Measurements from ENCODE around the gene MAGEB4.

Gene MAGEB4

GRCh38 chrX:30219372-30219771 is 22.4 kb upstream of the MAGEB4 start:
- Histone ChIP-seq H3K4me3 (ENCODE audit: low read depth in 1 of 2, low read length in 1 of 2) (no peak overlapping the region), H3K9me3 (no peaks in the 10 kb centered on the region), H3K36me3 (no peaks in the 10 kb centered on the region), H3K4me1 (ENCODE audit: control insufficient read depth in 1 of 2, insufficient read depth in 1 of 2, low read depth in 1 of 2, low read length in 1 of 2) (no peaks in the 10 kb centered on the region), H3K27me3 (no peaks in the 10 kb centered on the region), H3K27ac (no peak overlapping the region)
- TF ChIP-seq, protein P1, sequence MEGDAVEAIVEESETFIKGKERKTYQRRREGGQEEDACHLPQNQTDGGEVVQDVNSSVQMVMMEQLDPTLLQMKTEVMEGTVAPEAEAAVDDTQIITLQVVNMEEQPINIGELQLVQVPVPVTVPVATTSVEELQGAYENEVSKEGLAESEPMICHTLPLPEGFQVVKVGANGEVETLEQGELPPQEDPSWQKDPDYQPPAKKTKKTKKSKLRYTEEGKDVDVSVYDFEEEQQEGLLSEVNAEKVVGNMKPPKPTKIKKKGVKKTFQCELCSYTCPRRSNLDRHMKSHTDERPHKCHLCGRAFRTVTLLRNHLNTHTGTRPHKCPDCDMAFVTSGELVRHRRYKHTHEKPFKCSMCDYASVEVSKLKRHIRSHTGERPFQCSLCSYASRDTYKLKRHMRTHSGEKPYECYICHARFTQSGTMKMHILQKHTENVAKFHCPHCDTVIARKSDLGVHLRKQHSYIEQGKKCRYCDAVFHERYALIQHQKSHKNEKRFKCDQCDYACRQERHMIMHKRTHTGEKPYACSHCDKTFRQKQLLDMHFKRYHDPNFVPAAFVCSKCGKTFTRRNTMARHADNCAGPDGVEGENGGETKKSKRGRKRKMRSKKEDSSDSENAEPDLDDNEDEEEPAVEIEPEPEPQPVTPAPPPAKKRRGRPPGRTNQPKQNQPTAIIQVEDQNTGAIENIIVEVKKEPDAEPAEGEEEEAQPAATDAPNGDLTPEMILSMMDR (IDR thresholded peaks at IDR 0.05) = no peak

DNA sequence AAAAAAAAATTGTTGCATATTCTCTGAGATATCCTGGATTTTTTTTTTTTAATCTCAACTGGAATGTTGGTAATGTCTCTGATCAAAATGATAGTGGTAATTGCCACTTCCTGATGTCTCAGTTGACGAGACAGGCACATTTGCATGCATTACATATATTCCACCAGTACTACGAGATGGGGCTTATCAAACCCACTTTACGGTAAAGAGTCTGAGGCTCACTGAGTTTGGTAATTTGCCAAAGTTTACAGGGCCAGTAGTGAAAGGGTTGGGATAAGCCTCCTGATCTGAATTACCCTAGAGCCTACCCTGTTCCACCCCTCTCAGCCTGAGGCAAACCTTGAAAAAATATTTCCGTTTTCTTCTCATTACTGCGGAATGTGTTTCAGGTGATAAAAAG is 21.1 kb upstream of the MAGEB4 start:
- no peaks in the 10 kb centered on the region for H3K27me3 ChIP-seq
- H3K27ac ChIP-seq = no peak overlapping the region
- H3K36me3 ChIP-seq = no peaks in the 10 kb centered on the region
- H3K4me1 ChIP-seq (ENCODE audit: control insufficient read depth in 1 of 2, insufficient read depth in 1 of 2, low read depth in 1 of 2, low read length in 1 of 2) = no peaks in the 10 kb centered on the region
- no peak overlapping the region for H3K4me3 ChIP-seq (ENCODE audit: low read depth in 1 of 2, low read length in 1 of 2)
- TF ChIP-seq, protein P1 (IDR thresholded peaks at IDR 0.05) = no peak
- no peaks in the 10 kb centered on the region for H3K9me3 ChIP-seq

DNA sequence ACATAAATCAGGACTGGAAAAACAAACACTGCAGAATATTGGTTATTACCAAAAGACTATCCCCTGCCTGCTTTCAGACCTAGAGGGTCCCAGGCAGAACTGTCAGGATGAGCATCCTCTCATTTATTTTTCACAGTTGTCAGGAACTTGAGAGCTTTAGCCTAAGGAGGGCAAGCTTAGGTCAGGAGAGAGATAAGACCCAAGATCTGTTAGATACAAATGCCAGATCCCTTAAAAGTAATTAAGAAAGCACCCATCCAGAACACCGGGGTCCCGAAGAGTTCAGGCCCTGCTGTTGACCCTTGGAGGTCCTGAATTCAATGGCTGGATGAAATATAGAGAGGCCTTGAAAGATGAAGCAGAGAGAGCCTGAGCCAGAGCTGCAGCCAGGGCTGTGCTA is 17.3 kb upstream of the MAGEB4 start:
- no peaks in the 10 kb centered on the region for H3K9me3 ChIP-seq
- no peaks in the 10 kb centered on the region for H3K4me1 ChIP-seq (ENCODE audit: control insufficient read depth in 1 of 2, insufficient read depth in 1 of 2, low read depth in 1 of 2, low read length in 1 of 2)
- no peaks in the 10 kb centered on the region for H3K27me3 ChIP-seq
- TF ChIP-seq, protein P1 (IDR thresholded peaks at IDR 0.05) = no peak
- H3K4me3 ChIP-seq (ENCODE audit: low read depth in 1 of 2, low read length in 1 of 2) = no peak overlapping the region
- H3K36me3 ChIP-seq = no peaks in the 10 kb centered on the region
- H3K27ac ChIP-seq = no peak overlapping the region

DNA sequence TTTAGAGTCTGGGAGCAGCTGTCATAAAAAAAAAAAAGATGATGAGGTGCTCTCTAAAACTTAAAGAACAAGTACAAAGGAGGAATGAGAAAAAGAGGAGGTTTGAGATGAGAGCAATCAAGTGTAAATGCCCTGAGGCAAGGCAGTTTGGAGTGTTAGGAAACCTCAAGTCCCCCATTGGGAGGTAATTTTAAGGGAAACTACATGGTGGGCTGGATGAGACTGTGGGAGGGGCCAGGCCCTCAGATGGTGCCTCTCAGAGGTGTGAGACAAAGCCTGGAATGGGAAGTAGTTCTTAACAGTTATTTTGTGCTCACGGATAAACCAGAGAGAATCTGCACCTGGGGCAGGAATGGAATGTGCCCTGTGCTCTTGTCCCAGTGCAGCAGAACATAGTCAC is 13.3 kb upstream of the MAGEB4 start:
- no peaks in the 10 kb centered on the region for H3K9me3 ChIP-seq
- TF ChIP-seq, protein P1 (IDR thresholded peaks at IDR 0.05) = no peak

GRCh38 chrX:30230395-30230794 is 11.4 kb upstream of the MAGEB4 start, which contains the start of gene MAGEB3:
Gene MAGEB3 (plus strand): TSS chrX:30230657. CDS start chrX:30235925, 5,268 bp downstream.
- Histone ChIP-seq H3K27me3 (no peaks in the 10 kb centered on the region), H3K9me3 (no peaks in the 10 kb centered on the region)
- TF ChIP-seq, protein P1 (IDR thresholded peaks at IDR 0.05) = no peak

More for the DNA sequence above, 13.3 kb upstream of the MAGEB4 start:
- Histone ChIP-seq H3K4me1 (ENCODE audit: control insufficient read depth in 1 of 2, insufficient read depth in 1 of 2, low read depth in 1 of 2, low read length in 1 of 2) (no peaks in the 10 kb centered on the region), H3K4me3 (ENCODE audit: low read depth in 1 of 2, low read length in 1 of 2) (no peak overlapping the region), H3K27me3 (no peaks in the 10 kb centered on the region), H3K36me3 (no peaks in the 10 kb centered on the region), H3K27ac (no peak overlapping the region)

More at GRCh38 chrX:30230395-30230794, 11.4 kb upstream of the MAGEB4 start, which contains the start of gene MAGEB3:
- H3K27ac ChIP-seq = no peak within 1 kb of the TSS
- no peaks in the 10 kb centered on the region for H3K4me1 ChIP-seq (ENCODE audit: control insufficient read depth in 1 of 2, insufficient read depth in 1 of 2, low read depth in 1 of 2, low read length in 1 of 2)
- no peak within 1 kb of the TSS for H3K4me3 ChIP-seq (ENCODE audit: low read depth in 1 of 2, low read length in 1 of 2)
- no peaks in the 10 kb centered on the region for H3K36me3 ChIP-seq
